GM18505 (cell line): ENCODE measurements around the gene RNU1-4.
"Not testable (repeated sequence)": the region's sequence is repeated elsewhere in the genome, so short reads cannot be mapped to it uniquely, and the experiment has no call there.

ENCODE experiments used
- ATAC-seq: cut with Tn5 transposase; IDR thresholded peaks from one replicate; pipeline ENCODE4 v1.9.1; 2021; ENCODE audit not compliant: unreplicated experiment

RNU1-4 gene

DNA sequence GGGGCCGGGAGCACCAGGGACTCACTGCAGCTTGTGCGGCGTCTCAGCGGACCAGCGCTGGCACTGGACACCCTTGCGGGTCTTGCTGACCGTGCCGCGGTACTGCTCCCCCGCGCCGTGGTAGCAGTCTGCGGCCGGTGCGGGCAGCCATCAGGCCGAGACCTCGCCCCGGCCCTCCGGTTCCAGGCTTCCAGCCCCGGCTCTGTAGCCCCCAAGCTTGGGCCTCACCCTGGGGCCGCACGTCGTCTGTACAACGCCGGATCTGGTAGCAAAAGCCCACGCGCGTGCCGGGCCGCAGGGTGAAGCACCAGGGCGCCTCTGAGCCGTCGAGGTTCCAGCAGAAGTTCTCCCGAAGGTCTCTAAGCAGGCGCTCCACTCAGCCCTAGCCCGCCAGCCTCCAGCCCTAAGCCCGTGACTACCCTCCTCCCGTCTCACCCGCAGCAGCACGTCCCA lies 18.8 kb downstream of the RNU1-4 start:
- ATAC-seq, result not testable (repeated sequence)

DNA sequence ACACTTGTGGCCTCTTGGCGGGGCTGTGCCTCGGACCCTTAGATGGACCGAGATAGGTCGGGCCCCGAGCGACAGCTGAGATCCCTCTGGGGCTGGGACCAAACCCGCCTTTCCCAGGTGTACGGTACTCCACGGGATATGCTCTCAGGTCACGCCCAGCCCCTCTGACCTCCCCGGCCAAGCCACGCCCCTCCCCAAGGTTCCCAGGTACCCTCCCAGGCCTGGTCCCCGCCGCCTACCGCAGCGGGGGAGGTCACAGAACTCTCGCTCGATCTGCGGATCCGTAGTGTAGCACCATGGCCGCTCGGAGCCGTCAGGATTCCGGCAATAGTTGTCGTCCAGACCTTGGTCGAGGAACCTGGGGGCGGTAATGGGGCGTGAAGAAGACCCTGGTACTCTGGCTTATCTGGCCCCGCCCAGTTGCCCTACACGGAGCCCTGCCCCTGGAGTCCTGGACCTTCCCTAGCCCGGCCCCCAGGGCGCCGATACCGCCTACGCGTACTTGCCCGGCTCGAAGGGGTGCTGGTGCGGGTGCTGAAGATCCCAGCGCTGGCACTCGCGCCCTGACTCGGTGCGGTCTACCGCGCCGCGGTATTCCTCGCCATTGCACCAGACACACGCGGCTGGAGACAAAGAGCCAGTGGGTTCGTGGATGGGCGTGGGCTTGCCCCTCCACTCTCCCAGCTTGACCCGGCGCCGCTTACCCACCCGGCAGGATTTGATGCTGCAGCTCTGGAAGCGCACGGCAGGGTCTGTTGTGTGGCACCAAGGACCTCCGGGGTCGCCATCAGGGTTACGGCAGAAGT lies 19.5 kb downstream of the RNU1-4 start:
- ATAC-seq, result not testable (repeated sequence)

DNA sequence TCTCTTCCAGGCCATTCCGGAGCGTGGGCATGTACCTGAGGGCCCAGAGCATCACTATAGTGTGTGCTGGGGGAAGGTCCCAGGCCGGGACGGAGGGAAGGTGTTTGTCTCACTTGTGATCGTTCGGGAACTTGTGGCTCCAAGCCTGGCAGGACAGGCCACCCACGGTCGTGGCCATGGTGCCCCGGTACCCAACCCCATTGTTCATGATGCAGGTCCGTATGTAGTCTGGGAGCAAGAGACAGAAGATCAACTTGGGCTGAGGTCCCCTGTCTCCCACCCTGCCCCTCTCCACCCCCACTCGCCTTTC lies 20.1 kb downstream of the RNU1-4 start:
- not testable (repeated sequence) for ATAC-seq

DNA sequence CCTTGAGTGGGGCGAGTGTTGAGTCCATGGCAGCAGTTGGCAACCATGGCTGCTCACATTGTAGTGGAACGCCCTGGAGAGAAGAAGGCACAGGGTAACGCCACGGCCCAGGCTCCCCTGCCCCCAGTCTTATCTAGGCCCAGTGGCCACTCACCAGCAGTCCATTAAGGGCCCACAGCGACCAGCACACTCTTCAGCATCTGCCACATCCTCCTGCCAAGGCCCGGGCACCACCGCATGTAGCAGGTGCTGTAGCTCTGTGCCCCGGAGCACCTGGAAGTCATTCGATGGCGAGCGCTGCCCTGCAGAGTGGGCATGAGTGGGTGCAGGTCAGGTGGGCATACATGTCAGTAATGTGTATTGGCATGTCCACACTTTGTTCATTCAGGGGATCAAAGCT lies 20.5 kb downstream of the RNU1-4 start:
- ATAC-seq, result not testable (repeated sequence)

DNA sequence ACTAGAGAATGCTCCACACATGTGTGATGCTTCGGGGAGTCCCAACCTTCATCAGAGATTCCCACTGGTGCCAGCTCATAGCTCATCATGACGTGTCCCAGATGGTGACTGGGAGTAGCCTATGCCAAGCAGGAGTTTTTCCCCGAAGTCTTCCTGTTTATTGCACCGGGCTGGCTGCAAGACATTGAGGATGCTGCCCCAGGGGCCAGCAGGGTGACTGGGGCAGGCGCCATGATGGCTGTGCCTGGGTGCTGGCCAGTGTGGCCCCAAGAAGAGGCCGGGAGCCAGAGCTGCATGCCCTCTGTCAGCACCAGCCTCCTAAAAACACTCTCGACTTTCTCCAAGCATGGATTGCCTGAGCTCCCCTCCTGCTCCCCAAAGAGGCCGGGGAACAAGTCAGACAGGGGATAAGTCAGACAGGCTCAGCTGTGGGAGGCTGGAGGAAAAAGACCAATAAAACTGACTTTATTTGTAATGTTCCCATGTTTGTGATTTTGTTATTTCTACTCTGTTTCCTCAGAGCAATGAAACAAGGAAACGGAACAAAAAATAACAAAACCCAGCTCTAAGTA lies 24.0 kb downstream of the RNU1-4 start:
- not testable (repeated sequence) for ATAC-seq

DNA sequence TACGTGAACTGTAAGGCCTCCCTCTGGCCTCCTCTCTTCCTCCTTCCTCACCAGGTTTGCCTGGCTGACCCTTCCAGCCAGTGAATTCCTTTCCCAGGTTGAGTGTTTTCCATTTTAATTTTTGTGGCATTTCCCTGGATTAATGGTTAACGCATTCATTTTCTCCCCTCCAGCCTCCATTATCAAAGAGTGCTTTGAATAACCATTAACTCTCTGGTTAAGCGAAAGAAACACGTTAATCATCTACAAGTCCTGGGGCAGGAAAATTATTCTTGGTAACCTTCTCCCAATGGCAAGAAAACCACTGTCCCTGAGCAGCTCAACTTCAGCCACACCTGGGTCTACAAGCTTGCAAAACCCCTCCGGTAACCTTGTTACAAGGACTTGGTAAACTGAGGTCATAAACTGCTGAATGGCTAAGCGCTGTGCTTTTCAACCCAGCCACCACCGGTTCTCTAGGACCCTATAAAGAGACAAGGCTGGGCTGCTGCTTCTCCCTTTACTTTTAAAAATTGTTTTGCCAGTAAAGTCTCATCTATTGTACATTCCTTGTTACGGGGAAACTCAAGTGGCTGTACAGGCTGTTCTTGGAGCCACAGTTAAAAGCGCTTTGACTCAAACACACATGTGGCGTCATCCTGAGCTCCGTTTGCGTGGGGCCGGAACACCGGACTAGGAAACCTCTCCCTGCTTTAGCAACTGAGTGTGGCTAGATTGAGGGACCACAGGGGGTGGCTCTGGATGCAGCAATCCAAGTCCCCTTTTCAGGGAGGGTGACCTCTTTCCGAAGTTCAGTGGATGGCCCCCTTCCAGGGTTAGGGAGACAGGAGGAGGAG lies 24.7 kb downstream of the RNU1-4 start:
- ATAC-seq, result not testable (repeated sequence)

DNA sequence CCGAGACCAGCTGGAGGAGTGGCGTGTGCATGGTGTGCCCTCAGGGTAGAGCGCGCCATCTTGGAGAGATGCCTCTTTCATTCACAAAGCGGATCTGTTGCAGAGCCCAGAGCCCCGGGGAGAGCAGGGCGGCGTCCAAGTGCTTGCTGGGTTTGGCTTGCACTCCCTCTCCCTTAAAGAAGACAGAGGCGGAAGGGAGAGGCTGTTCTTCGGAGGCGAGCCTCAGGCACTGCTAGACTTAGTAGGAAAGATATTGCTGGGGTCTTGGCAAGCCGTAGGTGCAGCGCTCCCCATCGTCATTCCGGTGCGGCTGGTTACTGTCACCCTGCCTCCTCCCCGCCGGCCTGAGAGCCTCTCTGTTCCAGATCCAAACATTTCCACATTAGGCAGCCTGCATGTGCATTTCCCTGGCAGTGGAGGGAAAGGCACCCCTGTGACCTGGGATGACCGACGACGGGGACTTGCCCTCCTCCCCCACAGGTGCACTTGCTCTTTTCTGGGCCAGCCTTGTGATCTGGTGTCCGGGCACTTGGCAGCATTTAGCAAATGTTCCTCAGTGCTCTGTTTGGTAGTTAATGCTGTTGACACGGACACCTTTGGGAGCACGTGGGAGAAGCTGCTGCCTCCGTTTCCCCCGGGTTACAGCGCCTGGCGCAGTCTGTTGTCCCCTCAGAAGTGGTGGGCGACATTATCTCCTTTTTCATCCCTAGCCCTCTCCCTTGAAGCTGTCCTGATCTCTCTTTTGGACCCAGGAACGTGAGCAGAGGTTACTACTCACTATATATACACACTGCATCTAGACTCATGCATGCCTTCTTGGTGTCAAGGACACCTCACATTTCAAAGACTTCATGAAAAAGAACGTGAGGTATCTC lies 25.7 kb downstream of the RNU1-4 start:
- ATAC-seq, result not testable (repeated sequence)

DNA sequence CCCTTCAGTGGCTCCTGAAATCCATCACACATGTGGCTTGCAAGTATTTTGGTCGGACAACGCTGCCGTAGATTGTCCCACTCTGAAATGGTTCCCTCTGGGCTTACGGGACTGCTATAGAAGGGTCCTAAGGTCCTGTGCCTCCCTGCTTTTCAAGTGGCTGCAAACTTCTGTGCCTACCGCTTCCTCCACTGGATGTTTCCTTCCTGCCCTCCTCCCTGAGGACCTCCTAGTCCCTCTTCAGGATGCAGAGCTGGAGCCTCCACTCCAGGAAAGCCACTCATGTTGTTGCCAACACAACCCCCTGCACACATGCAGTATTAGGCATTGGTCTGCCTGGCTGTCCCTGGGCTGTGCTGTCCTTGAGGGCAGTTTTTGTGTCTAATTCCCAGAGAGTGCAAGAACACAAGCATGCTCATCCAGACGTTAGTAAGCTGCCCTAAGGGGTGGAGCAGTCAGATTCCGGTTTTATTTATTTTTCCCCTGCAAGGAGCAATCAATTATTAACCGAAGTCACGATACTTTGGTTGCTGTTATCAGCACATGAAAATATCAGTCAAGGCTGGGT lies 26.5 kb downstream of the RNU1-4 start:
- ATAC-seq, result not testable (repeated sequence)

DNA sequence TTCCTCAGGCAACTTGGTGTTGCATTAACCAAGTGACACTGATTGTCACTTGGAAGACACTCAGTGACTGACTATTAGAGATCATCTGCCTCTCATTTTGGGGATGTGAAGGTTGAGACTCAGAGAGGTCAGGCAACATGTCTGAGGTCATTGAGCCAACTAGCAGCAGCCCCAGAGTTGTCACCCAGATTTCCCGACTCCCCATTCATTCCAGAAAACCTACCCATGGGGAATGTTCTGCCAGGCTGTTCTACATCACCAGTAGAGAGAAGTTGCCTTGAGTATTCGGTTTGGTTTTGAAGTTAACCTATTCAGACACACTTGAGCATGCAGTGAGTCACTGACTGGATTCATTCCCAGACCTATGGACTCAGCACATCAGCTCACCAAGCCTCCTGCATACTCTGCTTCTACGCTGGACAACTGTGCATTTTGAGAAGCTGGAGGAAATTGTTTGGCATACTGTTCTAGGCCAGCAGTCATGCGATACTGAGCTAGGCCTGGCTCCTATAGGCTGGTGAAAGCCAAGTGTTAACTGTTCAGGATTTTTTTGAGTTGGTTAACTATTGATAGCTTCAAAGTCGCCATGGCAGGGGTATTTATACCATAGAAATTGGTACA lies 29.9 kb downstream of the RNU1-4 start:
- not testable (repeated sequence) for ATAC-seq

DNA sequence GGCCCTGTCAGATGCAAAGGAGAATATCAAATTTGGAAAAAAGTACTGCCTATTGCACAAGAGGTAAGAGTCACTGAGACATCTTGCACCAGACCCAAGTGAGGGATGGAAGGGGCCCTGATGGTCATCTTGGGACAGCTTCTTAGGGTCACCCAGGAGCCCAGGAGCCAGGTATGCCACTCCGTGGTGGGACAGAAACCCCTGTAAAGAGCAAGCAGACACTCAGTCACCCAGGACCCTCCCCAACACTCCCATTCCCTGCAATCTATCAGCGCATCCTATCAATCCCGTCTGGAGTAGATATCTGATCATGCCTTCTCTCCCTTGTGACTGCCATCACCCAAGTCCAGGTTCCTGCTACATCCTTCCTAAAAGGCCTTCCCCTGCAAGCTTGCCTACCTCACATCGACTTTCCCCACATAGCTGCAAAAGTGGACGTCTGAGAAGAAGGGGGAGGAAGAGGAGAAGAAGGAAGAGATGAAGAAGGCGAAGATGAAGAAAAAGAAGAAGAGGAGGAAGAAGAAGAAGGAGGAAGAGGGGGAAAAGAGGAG lies 30.7 kb downstream of the RNU1-4 start:
- ATAC-seq, result not testable (repeated sequence)

DNA sequence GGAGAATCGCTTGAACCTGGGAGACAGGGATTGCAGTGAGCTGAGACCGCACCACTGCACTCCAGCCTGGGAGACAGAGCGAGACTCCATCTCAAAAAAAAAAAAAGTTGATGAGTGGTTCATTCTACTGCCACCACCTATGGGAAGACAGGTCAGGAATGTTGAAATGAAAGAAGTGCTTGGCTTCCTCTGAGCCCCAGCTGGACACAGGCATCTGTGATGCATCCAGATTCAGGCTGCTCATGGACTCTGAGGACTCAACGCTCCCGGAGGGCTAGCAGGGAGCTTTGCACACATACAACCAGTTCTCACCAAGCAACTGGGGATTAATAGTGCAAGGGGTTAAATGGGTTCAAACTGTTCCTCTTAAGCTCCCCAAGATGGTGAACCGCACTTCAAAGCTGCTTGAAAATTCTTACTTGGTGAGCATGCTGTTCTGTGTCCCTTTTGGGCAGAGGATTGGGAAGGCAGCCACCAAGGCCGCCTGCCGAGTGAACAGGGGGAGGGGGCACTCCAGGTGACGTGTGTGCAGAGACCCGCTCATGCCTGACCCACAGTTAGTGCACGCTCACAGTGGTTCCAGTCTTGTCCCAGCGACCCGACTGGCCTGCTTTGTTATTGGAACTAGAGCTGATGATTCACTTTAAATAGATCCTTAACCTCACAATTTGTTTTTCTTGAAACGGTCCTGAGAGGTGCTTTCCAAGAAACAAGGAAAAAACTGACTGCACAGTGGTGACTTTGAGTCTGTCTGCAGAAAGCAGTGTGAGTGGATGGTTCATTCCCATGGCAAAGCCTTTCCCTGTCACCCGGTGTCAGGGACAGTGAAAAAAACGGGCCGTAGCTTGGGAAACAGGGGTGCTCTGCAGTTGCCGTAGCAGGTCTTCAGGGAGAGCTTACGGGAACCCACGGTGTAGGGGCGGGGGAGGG lies 32.2 kb downstream of the RNU1-4 start:
- ATAC-seq, result not testable (repeated sequence)

DNA sequence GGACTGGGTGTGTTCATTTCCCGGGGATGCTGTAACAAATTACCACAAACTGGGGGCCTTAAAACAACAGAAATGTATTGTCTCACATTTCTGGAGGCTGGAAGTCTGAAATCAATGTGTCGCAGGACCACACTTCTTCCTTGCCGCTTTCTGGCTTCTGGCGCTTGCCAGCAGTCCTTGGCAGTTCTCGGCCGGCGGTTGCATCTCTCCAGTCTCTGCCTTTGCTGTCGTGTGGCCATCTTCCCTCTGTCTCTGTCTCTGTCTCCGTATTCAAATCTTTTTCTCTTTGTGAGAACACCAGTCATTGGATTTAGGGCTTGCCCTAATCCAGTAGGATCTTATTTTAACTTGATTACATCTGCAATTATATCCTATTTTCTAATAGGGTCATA lies 32.9 kb downstream of the RNU1-4 start:
- not testable (repeated sequence) for ATAC-seq

DNA sequence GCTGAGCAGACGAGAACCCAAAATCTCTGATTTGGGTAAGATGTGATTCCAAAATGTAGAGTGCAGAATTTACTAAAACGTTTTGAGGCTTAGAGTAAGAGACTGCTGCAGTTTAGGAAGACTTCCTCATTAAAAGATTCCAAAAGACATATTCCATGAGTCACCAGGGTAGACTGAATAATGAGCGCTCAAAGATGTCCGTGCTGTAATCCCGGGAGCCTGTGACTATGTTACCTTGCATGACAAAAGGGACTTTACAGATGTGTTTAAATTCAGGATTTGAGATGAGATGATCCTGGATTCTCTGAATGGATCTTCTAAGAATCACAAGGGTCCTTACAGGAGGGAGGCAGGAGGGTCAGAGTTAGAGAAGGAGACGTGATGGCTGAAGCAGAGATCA lies 33.4 kb downstream of the RNU1-4 start:
- not testable (repeated sequence) for ATAC-seq

DNA sequence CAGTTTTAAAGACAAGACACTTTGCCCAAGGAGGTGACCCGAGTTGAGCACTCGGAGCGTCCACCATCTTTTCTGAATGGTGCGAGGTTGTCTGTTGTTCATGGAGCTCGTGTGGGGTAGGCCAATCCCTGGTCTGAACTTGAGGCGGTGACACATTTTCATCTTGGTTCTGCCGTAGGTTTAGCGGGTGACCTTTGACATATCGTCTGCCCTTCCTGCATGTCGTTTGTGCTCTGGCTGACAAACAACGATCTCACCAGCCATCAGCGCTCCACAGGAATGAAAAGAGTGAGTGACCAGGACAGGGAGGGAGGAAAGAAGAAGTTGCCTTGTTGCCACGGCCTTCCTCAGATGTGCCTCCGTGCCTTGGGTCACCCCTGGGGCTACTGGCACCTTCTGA lies 34.5 kb downstream of the RNU1-4 start:
- ATAC-seq, result not testable (repeated sequence)

DNA sequence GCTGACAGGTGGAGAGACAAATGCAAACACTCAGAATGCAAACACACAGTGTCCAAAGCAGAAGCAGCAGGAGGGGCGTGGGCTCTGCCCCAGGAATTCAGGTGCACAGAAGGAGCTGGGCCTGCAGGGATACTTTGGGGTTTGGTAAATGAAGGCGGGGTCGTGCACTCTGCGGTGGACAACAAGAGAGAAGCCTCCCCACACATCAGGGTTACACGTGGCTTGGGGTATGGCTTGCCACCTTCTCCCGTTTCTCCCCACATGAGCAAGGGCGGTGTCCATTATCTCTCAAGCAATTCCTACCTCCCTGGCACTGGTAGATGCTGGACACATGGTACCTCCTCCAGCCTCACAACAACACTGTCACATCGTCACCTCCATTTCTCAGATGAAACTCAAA lies 35.0 kb downstream of the RNU1-4 start:
- not testable (repeated sequence) for ATAC-seq

DNA sequence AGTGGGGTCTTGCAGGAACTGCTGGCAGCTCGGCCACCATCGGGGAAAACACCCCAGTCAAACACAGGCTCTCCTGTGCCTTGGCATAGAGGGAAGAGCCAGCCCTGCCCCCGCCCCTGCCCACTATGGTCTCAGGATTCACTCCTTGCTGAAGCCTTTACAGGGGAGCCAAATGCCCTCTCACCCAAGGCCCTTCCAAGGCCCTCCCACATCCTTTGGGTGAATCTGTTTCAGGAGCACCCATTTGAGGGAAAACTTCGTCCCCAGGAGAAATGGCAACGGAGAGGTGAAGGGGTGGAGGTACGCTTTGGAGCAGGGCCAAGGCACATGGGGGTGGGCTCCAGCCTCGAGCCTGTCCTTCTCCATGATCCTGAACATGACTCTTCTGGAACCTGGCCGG lies 35.9 kb downstream of the RNU1-4 start:
- ATAC-seq, result not testable (repeated sequence)

DNA sequence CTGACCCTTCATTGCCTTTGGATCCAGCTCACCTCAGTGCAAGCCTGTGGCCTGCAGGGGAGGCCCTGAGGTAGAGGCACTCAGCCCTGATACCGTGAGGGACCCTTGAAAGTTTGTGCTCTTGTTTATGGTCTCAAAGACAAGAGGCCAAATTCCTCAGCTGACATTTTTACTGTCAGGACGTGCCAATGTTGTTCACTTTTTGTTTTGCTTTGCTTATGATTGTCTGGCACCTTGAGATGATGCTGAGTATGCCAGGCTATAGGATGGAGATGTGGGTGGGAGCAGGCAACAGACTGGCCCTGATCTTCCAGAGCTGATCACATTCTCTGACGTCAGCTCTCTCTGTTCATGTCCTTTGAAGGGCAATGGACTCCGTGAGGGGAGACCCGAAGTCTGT lies 36.5 kb downstream of the RNU1-4 start:
- not testable (repeated sequence) for ATAC-seq

DNA sequence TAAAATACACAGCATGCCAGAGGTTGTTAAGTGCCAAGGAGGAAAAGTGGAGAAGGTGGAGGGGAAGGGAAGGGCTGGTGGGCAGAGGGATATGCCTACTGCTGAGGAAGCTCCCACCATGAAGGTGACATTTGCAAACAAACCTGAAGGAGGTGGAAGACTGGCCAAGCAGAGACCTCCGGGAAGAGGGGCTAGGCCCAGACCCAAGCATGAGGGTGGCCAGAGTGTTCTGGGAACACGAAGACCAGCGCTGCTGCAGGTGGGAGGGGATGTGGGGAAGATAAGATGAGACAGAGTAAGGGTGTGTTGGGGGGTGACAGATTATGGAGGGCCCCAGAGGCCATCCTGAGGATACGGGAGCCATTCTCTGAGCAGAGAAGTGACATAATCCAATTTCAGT lies 37.5 kb downstream of the RNU1-4 start:
- ATAC-seq, result not testable (repeated sequence)
